GM23338 (cell line): Measurements from ENCODE around the gene ABCC12.

Experiments used
- CTCF ChIP-seq, 2 experiments: fragments of 200-600 bp in 1 of 2; sonication (generic) in 1 of 2; conservative IDR thresholded peaks; 2 replicates each; pipeline versions ENCODE4 v1.5.1 to v1.6.1; 2016 to 2017; ENCODE audit warnings: antibody characterized with exemption in 2 of 2, low read depth in 2 of 2, mild to moderate bottlenecking in 2 of 2, moderate library complexity in 1 of 2
- EZH2 ChIP-seq: fragments of 200-600 bp; sonication (generic); IDR thresholded peaks from one replicate; pipeline ENCODE4 v1.8.0; 2017; ENCODE audit warnings: antibody characterized with exemption, mild to moderate bottlenecking, low read depth; ENCODE audit not compliant: unreplicated experiment
- EZH2phosphoT487 ChIP-seq: fragments of 200-600 bp; sonication (generic); IDR thresholded peaks from one replicate; pipeline ENCODE4 v1.8.1; 2018; ENCODE audit warnings: antibody characterized with exemption; ENCODE audit not compliant: unreplicated experiment
- POLR2AphosphoS5 ChIP-seq: IDR thresholded peaks from 2 replicates; pipeline ENCODE4 v1.6.1; 2016; ENCODE audit warnings: antibody characterized with exemption, low read depth
- REST ChIP-seq: IDR thresholded peaks from one replicate; pipeline ENCODE4 v1.6.1; 2018; ENCODE audit warnings: antibody characterized with exemption; ENCODE audit not compliant: unreplicated experiment
- ZNF114 ChIP-seq: fragments of 250-450 bp; sonication (Bioruptor Pico); IDR thresholded peaks from 2 replicates; pipeline ENCODE4 v1.5.0; 2020; ENCODE audit warnings: mild to moderate bottlenecking, moderate library complexity

- TF ChIP-seq POLR2AphosphoS5 (no peak), CTCF (conservative IDR thresholded peaks at IDR 0.05; ENCODE audit: low read depth in 2 of 2) (no peak), ZNF114 (CRISPR knock-in tag) (no peak), EZH2 (no peak), REST (no peak), EZH2phosphoT487 (no peak)
These were observed 37.0 kb downstream of the ABCC12 start for GRCh38 chr16:48118841-48119240.
